Measurements from ENCODE around the gene RAD1.

The RAD1 gene

DNA sequence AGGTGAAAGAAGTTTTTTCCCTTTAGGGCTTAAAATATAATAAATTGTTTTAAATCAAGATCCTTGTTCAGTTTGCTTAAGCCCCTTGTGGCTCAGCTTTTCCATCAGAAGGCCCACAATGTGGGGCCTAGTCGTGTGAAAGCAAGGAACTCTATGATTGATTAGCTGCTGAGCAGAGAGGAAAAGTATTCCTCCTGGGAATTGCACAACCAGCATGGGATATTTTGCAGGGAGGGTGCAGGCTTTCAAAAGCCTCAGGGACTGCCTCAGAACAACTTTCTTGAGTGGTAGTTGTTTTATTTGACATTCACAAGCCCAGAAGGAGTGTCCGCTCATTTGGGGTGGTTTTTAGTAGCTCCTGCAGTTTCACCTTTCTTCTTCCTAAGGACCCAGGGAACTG lies 56.5 kb downstream of the RAD1 start:
- no peak for DNase-seq

DNA sequence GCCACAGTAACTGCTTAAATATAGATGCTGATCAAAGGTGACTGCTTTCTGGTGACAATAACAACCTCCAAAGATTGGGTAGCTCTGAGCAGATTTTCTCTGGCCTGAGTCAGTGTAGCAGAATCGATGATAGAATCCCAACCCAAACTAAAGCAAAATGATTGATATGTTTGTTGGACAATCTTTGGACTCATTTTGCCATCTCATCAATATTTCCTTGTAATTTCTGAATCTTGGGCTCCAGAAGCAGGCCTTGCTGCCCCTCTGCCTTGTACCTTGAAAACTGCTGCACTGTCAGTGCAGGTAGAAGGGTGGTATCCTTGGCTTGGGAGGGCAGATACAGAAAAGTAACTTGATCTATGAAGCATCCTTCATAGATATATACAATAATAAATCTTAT lies 57.4 kb downstream of the RAD1 start:
- DNase-seq, result no peak

DNA sequence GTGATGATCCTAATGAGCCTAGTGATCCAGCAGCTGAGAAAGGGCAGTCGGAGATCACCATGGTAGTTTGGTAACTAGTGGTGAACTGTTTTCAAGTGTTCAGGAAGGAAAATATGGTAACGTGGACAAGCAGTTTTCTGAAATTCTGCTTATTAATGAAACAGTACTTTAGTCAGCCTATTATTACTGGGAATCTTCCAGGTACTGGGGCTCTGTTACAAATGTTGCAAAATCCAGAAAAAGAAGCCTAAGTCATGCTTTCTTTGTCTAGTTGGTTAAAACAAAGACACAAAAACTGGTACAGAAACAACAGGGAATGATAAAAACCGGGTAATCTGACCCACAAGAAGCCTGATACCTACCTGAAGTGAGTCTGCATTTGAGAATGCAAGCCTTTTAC lies 58.1 kb downstream of the RAD1 start:
- DNase-seq, result no peak
